Measurements from ENCODE around the gene MCOLN1.
"Not testable (repeated sequence)": the region's sequence is repeated elsewhere in the genome, so short reads cannot be mapped to it uniquely, and the experiment has no call there.

MCOLN1 gene

DNA sequence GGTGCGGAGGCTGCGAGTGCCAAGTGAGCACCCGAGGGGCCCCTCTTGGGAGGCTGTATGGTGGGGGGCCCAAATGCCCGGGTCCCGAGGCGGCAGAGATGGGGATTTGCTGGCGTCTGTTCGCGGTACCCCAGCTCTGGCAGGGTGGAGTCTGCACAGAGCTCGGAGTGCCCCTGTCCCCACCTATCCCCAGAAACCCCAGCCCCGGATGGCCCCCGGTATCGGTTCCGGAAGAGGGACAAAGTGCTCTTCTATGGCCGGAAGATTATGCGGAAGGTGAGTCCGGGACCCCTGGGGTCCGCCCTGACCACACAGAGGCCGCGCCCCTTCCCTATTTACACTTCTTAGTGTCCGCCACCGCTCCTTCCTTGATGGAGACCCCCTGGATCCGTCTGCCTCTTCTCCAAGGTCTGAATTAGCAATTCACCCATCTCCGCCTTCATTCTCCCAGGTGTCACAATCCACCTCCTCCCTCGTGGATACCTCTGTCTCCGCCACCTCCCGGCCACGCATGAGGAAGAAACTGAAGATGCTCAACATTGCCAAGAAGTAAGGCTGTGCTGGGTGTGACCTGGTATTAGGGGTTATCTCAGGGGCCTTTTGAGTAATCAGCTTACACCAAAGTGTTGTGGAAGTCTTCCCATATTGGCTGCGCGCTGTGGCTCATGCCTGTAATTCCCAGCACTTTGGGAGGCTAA, 13.7 kb downstream of the MCOLN1 start:
- no peak for DNase-seq (ENCODE audit: low spot score)
- Histone ChIP-seq H3K27ac (peak overlapping the region; percentile 97 to 98), H3K4me3 (peak overlapping the region; percentile 90)
- TF ChIP-seq CTCF (IDR thresholded peaks at IDR 0.05): no peak

GRCh38 chr19:7538990-7539389, 16.6 kb downstream of the MCOLN1 start:
- DNase-seq (ENCODE audit: low spot score): not testable (repeated sequence)

DNA sequence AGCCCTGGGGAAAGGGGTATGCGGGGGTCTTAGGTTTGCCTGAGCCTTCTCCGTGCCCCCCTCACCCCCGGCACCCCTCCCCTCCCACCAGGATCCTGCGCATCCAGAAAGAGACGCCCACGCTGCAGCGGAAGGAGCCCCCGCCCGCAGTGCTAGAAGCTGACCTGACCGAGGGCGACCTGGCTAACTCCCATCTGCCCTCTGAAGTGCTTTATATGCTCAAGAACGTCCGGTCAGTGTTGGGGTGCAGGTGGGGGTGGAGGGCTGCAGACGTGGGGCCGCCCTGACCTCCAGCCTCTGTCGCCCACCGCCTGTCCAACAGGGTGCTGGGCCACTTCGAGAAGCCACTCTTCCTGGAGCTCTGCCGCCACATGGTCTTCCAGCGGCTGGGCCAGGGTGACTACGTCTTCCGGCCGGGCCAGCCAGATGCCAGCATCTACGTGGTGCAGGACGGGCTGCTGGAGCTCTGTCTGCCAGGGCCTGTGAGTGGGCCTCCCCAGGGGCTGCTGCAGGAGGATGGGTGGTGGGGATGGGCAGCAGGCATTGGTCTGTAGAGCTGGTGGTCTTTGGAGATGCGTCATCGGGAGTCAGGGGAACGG, 17.5 kb downstream of the MCOLN1 start:
- Histone ChIP-seq H3K27ac (no peak overlapping the region), H3K4me3 (no peak overlapping the region)
- TF ChIP-seq CTCF (IDR thresholded peaks at IDR 0.05): no peak
- peak; percentile 71 for DNase-seq (ENCODE audit: low spot score)

More at GRCh38 chr19:7538990-7539389, 16.6 kb downstream of the MCOLN1 start:
- not testable (repeated sequence) for H3K4me3 ChIP-seq, H3K27ac ChIP-seq

- no peak overlapping the region for H3K4me3 ChIP-seq
- peak; percentile 73 for DNase-seq (ENCODE audit: low spot score)
- no peak for TF ChIP-seq CTCF (IDR thresholded peaks at IDR 0.05)
- no peak overlapping the region for H3K27ac ChIP-seq
These were observed 18.5 kb downstream of the MCOLN1 start for GRCh38 chr19:7540761-7541474.

GRCh38 chr19:7541475-7541824, 19.0 kb downstream of the MCOLN1 start:
- no peak for DNase-seq (ENCODE audit: low spot score)
- H3K27ac ChIP-seq: no peak overlapping the region

DNA sequence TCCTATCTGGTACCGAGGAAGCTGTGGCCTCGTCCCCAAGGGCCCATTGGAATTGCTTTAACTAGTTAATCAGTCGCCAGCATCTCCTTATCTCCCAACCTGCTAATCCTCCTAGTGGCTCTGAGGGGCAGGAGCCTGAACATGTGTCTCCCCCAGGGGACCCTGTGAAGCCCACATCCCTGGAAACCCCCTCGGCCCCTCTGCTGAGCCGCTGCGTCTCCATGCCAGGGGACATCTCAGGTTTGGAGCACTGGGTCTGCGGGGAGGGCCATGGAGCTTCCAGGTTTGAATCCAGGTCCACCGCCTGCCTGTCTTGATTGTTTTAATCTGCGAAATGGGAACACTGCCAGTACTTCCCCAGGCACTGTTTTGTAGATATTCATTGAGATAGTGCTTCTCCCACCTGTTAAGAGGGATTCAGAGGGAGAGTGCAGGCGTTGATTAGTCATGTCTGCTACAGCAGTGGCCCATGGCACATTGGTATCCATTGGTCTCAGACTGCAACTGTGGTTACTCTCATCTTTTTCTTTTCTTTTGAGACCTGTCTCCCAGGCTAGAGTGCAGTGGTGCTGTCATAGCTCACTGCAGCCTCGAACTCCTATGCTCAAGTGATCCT, 19.5 kb downstream of the MCOLN1 start:
- no peak for DNase-seq (ENCODE audit: low spot score)
- Histone ChIP-seq H3K27ac (no peak overlapping the region), H3K4me3 (no peak overlapping the region)
- no peak for TF ChIP-seq CTCF (IDR thresholded peaks at IDR 0.05)

More at GRCh38 chr19:7541475-7541824, 19.0 kb downstream of the MCOLN1 start:
- no peak overlapping the region for H3K4me3 ChIP-seq
- no peak for TF ChIP-seq CTCF (IDR thresholded peaks at IDR 0.05)

- Histone ChIP-seq H3K27ac (peak overlapping the region in 1 of 2 donors; percentile 62), H3K4me3 (no peak overlapping the region)
- no peak for DNase-seq (ENCODE audit: low spot score)
- TF ChIP-seq CTCF (IDR thresholded peaks at IDR 0.05): no peak
These were observed 20.3 kb downstream of the MCOLN1 start for GRCh38 chr19:7542556-7543348.
